Subcutaneous adipose tissue (tissue), 4 donors: ENCODE results near the gene CDK14. TPM values are rescaled to one million over a fixed set of nuclear protein-coding genes. Genes with fewer than 3 reads are reported as not detected.

Source experiments
- CTCF ChIP-seq: fragments of 450-650 bp; IDR thresholded peaks from one replicate; pipeline ENCODE4 v1.5.1; 2016; ENCODE audit warnings: low read depth, mild to moderate bottlenecking, control low read depth, antibody characterized with exemption, moderate library complexity
- total RNA-seq, 4 donors: library from RNA; depleted of rRNA; stranded (reverse); fragments of >200 nt; gene quantifications; one replicate each; pipeline ENCODE4 v1.1.0, GENCODE V29; 2016

CDK14 gene
- total RNA-seq, 4 donors from 2014 or later, result 13.4 to 42.4 (median 24.7) TPM

DNA sequence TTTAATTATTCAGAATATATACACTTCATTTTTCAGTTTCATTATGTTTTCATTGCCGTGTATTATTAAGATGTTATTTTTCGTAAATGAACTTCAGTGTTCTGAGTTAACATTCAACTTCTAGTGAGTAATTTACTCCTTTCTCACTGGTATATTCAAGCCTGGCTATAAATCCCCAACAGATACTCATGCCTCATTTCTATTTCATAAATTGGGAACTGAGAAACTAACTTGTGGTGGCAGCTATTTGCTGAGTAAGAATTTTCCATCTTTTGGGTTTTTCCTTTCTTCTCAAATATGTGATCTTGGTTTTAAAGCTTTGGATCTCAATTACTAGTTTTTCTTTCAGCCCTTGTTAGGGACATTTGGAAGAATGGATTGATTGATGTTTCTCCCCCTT is 281.1 kb downstream of the CDK14 start:
- no peak for TF ChIP-seq CTCF

- TF ChIP-seq CTCF, result no peak
Measured at GRCh38 chr7:90879924-90880323, 283.8 kb downstream of the CDK14 start.

GRCh38 chr7:90886416-90886815 is 290.3 kb downstream of the CDK14 start:
- no peak for TF ChIP-seq CTCF

- TF ChIP-seq CTCF, result no peak
Measured at GRCh38 chr7:90889210-90889609, 293.1 kb downstream of the CDK14 start.

DNA sequence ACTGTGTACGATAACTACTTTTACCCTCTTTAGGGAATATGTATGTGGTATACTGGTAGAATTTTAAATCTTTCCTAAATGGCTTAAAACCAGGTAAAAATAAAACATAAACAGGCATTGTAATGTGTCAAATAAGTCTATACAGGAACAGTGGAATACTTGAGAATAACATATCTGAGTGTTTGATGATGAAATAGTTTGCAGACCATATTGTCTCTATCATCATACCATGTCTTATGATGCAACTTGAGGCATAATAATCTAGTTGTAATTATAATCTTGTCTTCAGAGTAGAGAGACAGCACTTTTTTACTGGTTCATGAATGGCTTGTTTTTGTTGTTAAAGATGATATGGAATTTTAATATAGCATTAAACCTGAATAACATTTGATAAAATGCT is 293.5 kb downstream of the CDK14 start:
- no peak for TF ChIP-seq CTCF

DNA sequence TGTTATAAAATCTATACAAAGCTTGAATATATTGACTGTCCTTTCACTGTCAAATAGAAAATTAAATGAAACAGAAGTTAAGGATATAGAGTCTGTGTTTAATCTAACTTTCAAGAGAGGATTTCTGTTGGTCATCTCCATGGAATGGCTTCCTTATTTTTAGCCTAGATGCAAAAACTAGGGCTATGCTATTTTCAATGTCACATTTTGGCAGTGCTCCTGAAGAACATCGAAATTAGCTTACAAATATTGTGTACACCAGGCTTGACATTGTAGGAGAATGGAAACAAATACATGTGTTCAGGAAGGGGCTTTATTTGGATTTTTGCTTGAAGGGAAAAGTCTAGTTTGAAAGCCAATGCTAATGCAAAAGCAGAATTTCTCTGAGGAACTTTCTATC is 295.4 kb downstream of the CDK14 start:
- no peak for TF ChIP-seq CTCF

DNA sequence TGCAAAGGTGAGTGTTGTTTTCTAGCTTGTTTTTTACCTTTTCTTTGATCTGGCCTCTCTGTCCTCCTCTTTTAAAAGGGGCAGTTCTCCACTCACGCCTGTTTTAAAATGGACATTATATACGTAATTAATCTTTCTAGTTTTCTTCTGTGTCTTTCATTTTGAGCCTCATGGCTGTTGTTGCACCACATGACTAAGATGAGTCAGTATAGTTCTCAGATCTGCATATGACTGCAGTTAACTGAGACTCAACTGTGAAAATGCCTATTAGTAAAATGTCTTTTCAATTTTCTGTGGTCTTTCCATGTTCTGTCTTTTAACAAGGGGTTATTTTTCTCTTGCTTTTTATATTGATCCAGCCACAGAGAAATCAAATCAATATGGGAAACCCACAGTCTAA is 296.1 kb downstream of the CDK14 start:
- no peak for TF ChIP-seq CTCF
